Measurements from ENCODE around the gene ELF5. TPM values are rescaled to one million over a fixed set of nuclear protein-coding genes. Genes with fewer than 3 reads are reported as not detected.

ELF5 gene
- total RNA-seq, 2 experiments from 2014 or later, result not detected

DNA sequence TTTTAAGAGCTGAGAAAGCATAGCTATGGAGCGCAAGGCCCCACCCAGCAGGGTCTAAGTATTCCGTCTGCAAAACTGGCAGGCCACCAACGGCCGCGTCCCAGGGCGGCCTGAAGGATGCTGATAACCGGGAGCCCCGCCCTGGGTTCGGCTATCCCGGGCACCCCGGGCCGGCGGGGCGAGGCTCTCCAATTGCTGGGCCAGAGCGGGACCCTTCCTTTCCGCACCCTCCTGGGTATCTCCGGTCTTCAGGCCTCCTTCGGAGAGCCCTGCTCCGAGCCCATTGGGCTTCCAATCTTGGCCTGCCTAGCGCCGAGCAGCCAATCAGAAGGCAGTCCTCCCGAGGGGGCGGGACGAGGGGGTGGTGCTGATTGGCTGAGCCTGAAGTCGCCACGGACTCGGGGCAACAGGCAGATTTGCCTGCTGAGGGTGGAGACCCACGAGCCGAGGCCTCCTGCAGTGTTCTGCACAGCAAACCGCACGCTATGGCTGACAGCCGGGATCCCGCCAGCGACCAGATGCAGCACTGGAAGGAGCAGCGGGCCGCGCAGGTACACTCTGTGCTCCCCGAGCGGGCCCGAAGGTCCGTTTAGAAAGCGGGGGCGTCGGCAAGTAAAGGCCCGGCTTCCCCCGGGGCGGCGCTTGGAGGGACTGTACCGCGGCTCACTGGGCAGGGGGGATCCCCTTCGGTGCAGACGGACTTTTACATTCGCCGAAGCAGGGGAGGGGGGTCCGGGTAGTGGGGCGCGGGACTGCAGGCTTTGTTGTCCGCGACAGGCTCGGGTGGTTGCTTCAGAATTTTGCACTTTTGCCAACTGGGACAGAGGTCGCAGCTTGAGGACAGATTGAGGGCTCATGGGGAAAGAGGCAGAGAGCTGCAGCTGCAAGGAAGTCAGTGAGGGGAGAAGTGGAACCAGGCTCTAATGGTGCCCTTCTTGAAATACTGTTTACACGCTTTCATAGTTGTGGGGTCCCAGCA, 74.8 kb downstream of the ELF5 start, which contains the start of gene CAT:
CAT (plus strand) TSS at position 406 of the 979 bp plus-strand sequence; CDS start at position 486, 80 bp downstream.
- Mint-ChIP-seq H3K36me3 (peaks cover 6% of the 10 kb centered on the region), H3K27me3 (no peaks in the 10 kb centered on the region), H3K9me3 (no peaks in the 10 kb centered on the region), H3K4me3 (peak within 1 kb of the TSS; percentile 97), H3K27ac (peak within 1 kb of the TSS; percentile 94), H3K4me1 (peaks cover 21% of the 10 kb centered on the region)
- peak; percentile 98 for DNase-seq

DNA sequence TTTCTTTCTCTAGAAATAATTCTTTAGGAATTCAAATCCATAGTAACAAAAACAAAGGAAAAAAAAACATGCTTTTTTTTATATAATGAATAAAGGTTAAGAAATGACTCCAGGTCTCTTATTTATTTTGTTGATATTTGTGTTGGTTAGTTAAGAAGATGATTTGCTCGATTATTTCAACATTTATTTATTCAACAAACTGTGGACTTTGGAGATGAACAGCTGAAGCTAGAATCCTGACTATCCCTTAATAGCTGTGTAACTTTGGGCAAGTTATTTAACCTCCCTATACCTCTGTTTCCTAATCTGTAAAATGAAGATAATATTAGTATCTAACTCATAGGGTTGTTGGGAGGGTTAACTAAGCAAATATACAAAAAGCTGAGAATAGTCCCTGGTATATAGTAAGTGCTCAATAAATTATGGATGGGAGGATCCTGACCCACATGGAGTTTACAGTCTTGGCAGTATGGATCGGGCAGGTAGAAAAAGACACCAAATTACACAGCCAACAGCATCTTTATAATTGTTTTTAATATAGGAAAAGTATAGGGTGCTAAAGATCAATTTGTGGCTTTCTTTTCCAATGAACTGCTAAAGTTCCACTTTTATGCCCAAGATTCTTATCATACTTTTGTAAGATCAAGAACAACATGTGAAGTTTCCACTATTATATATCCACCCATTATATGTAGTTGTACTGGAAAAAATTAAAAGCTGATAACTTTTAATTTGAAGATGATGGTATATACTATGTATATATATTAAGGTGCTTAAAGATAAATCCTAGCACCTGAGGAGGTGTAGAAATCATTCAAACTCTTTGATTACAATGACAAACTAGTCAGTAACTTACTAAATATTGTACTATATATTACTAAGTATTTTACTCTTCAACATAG, 76.1 kb downstream of the ELF5 start:
- H3K27ac Mint-ChIP-seq, result no peak overlapping the region

DNA sequence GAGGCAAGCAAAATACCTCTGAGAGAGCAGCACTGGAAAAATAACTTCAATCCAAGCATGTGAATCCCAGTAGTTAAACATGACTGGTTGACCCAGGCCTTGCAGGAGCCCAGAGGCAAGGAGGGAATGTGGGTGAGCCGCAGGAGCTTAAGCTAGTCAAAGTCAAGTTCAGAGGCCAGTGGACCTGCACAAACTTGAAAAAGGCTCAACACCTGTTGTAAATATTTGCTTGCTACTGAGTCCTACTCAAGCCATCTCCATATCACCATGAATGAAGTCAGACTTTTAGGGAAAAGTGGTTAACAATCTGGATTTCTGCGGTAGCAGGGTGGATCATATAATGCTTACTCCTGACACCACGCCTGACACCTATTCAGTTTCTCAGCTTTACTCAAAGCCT, 79.7 kb downstream of the ELF5 start:
- H3K36me3 Mint-ChIP-seq, result no peaks in the 10 kb centered on the region
- no peak for DNase-seq

More for the DNA sequence above, 76.1 kb downstream of the ELF5 start:
- Mint-ChIP-seq H3K36me3 (peaks cover 5% of the 10 kb centered on the region), H3K27me3 (no peaks in the 10 kb centered on the region), H3K4me1 (peaks cover 14% of the 10 kb centered on the region), H3K9me3 (no peaks in the 10 kb centered on the region), H3K4me3 (no peak overlapping the region)
- no peak for DNase-seq

DNA sequence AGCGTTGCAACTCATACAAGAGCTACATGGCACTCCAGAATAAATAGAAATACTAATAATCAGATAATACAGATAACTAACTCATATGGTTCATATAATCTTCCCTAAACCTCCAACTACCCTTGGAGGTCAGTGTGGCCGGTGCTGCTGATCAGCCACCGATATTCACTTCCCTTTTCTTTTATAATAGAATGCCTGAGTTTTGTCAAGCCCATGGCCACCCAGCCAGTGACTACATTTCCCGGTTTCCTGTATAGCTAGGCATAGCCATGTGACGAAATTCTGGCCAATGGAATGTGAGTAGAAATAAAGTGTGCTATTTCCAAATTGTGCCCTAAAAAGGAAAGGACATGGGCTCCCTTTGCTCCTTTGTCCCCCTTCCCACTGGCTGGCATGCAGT, 80.8 kb downstream of the ELF5 start:
- no peaks in the 10 kb centered on the region for H3K36me3 Mint-ChIP-seq
- H3K27ac Mint-ChIP-seq, result no peak overlapping the region
- H3K4me3 Mint-ChIP-seq, result no peak overlapping the region
- peaks cover 10% of the 10 kb centered on the region for H3K27me3 Mint-ChIP-seq
- no peaks in the 10 kb centered on the region for H3K9me3 Mint-ChIP-seq
- no peak for DNase-seq
- peaks cover 3% of the 10 kb centered on the region for H3K4me1 Mint-ChIP-seq

More for the DNA sequence above, 79.7 kb downstream of the ELF5 start:
- no peak overlapping the region for H3K4me3 Mint-ChIP-seq
- H3K9me3 Mint-ChIP-seq, result no peaks in the 10 kb centered on the region
- peaks cover 3% of the 10 kb centered on the region for H3K4me1 Mint-ChIP-seq
- no peak overlapping the region for H3K27ac Mint-ChIP-seq
- H3K27me3 Mint-ChIP-seq, result peaks cover 7% of the 10 kb centered on the region

DNA sequence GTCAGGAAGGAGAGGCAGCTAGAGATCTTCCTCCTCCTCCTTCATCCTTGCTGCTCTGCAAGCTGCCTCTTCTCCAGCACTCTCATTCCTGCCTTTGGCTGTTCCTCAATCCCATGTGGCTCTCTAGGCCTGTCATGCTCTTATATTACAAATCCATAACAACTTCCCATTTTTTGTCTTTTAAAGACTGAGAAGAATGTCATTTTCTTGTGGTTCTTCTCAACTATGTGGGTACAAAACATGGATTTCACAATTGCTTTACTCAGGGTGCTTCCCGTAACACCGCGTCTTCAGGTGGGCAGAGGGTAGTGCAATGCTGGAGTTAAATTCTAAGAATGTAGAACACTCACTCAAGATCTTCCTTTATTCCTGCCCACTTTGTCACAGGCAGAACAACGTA, 81.6 kb downstream of the ELF5 start:
- H3K27me3 Mint-ChIP-seq, result peaks cover 15% of the 10 kb centered on the region
- no peak overlapping the region for H3K27ac Mint-ChIP-seq
- H3K4me3 Mint-ChIP-seq, result no peak overlapping the region

More for the DNA sequence above, 81.6 kb downstream of the ELF5 start:
- no peaks in the 10 kb centered on the region for H3K9me3 Mint-ChIP-seq
- DNase-seq, result no peak
- H3K36me3 Mint-ChIP-seq, result no peaks in the 10 kb centered on the region
- H3K4me1 Mint-ChIP-seq, result peaks cover 5% of the 10 kb centered on the region

Other genes starting within 250 kb of the ELF5 start
- gene ABTB2, start 155.8 kb downstream of the ELF5 start, total RNA-seq, result 1 to 10 TPM; 1.4 to 1.5 TPM
- 10 to 100 TPM; 21.0 to 22.8 TPM for gene CAT, start 74.9 kb downstream of the ELF5 start, total RNA-seq
- not detected for gene EHF, start 107.3 kb upstream of the ELF5 start, total RNA-seq